K562 treated with DMSO at 1 percent for 24 hours (cell line): ENCODE measurements around the gene ZNF839. TPM values are rescaled to one million over a fixed set of nuclear protein-coding genes. Genes with fewer than 3 reads are reported as not detected.

Experiments used
- total RNA-seq: library from RNA; unstranded; fragments of 300-600 nt; gene quantifications from 2 replicates; pipeline ENCODE4 v1.2.3, GENCODE V29; 2022; ENCODE audit warnings: low read depth; ENCODE audit not compliant: insufficient read depth

ZNF839 gene
- total RNA-seq = 6.6 and 8.0 TPM in 2 replicates

GRCh38 chr14:102319351-102320032, at the start of gene ZNF839:
ZNF839 (plus strand) TSS chr14:102319746; CDS start chr14:102319766, 20 bp downstream.

GRCh38 chr14:102304611-102305506, 14.7 kb upstream of the ZNF839 start, which contains the start of gene MOK:
MOK (minus strand) TSS chr14:102305164; CDS start chr14:102304968, 196 bp downstream.

GRCh38 chr14:102362545-102363181, 43.1 kb downstream of the ZNF839 start, which contains the start of the genes CINP and TECPR2:
CINP (minus strand) TSS chr14:102362890; CDS start chr14:102362851, 39 bp downstream.
TECPR2 (plus strand) TSS chr14:102362941; CDS start chr14:102376722, 13,781 bp downstream.

Other genes with a start within 250 kb of the ZNF839 start
- 383 and 426 TPM in 2 replicates for gene HSP90AA1, start 232.7 kb upstream of the ZNF839 start, total RNA-seq
- 10.4 and 10.7 TPM in 2 replicates for gene WDR20, start 179.8 kb upstream of the ZNF839 start, total RNA-seq
- 8.6 and 10.0 TPM in 2 replicates for gene MOK, start 14.6 kb upstream of the ZNF839 start, total RNA-seq
- 44.1 and 47.8 TPM in 2 replicates for gene CINP, start 43.1 kb downstream of the ZNF839 start, total RNA-seq
- 5.2 and 5.3 TPM in 2 replicates for gene TECPR2, start 43.2 kb downstream of the ZNF839 start, total RNA-seq
- gene ANKRD9, start 190.0 kb downstream of the ZNF839 start, total RNA-seq = 64.4 and 87.9 TPM in 2 replicates